ENCODE results near the gene GPC5. TPM values are rescaled to one million over a fixed set of nuclear protein-coding genes. Genes with fewer than 3 reads are reported as not detected.

Gene GPC5
- total and polyA plus RNA-seq, 2 of the 8 experiments (the other 6 are each of a cell fraction or from before 2014, with no cell fraction given) = 0.20 to 0.39 TPM

DNA sequence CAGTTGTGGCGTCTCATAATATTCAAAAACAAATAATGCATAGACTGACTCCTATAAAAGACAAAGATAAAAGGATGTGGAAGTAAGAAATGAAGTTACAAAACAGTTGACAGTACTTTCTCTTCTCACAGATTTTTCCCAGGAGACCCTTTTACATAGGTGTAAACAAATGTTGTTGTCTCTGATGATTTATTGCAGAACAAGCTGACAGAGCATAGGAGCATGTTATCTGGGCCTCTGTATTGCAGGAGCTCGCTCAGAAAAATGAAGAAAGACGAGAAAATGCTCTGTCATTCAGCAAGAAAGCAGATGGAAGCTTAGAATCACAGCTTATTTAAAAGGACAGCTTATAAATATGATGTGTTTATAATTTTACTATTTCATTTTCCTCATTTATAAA, 1474.6 kb downstream of the GPC5 start:
- H3K56ac ChIP-seq (replicated peaks; ENCODE audit: insufficient read length, low read depth, low read length) = no peak overlapping the region
- no peak overlapping the region for H2BK15ac ChIP-seq (ENCODE audit: low read length)
- no peak overlapping the region for H2BK12ac ChIP-seq (ENCODE audit: low read depth, low read length)
- H3K23me2 ChIP-seq (ENCODE audit: low read depth, low read length) = no peaks in the 10 kb centered on the region
- H4K5ac ChIP-seq (ENCODE audit: insufficient read length, low read depth, low read length) = no peak overlapping the region
- H2AK5ac ChIP-seq (ENCODE audit: low read depth, low read length) = no peak overlapping the region
- H3K4me3 ChIP-seq (ENCODE audit: extremely low read depth in 1 of 4, insufficient read depth in 2 of 4, low read depth in 3 of 4, low read length in 4 of 4) = no peak overlapping the region
- H2BK5ac ChIP-seq (ENCODE audit: low read depth, low read length) = no peak overlapping the region
- H4K8ac ChIP-seq (ENCODE audit: extremely low read depth, insufficient read depth, low read length) = no peak overlapping the region
- no peak overlapping the region for H2BK120ac ChIP-seq (replicated peaks; ENCODE audit: low read depth, low read length)
- no peak overlapping the region for H3K18ac ChIP-seq (ENCODE audit: extremely low read depth, low read length)
- ChIA-PET POLR2A (ENCODE audit: partially characterized antibody) (no interaction called here), CTCF (ENCODE audit: partially characterized antibody) (interaction anchor here (0.8 kb wide), 1 partner anchor 132 kb away, joined by 3 read pairs; no protein-coding TSS in a partner anchor)
- no peaks in the 10 kb centered on the region for H3K9me3 ChIP-seq (ENCODE audit: insufficient read depth in 2 of 2, low read depth in 1 of 2, low read length in 1 of 2)
- no peaks in the 10 kb centered on the region for H3K4me1 ChIP-seq (replicated peaks in 1 of 4; ENCODE audit: control insufficient read depth in 3 of 4, insufficient read depth in 4 of 4, low read length in 3 of 4)
- H3K14ac ChIP-seq (ENCODE audit: insufficient read length) = no peak overlapping the region
- no peak overlapping the region for H3K23ac ChIP-seq (ENCODE audit: insufficient read length)
- no peaks in the 10 kb centered on the region for H3K36me3 ChIP-seq (ENCODE audit: control insufficient read depth in 2 of 4, insufficient read depth in 4 of 4, low read length in 3 of 4)
- FAIRE-seq (no peak), DNase-seq (ENCODE audit: low read depth in 1 of 2, low spot score in 2 of 2) (no peak)
- no peaks in the 10 kb centered on the region for H3K27me3 ChIP-seq (replicated peaks in 1 of 4; ENCODE audit: control insufficient read depth in 3 of 4, extremely low read depth in 1 of 4, insufficient read depth in 3 of 4, low read length in 3 of 4)
- no peak overlapping the region for H2AFZ ChIP-seq (ENCODE audit: low read length)
- no peak overlapping the region for H3K27ac ChIP-seq (ENCODE audit: low read depth, low read length)
- no peak overlapping the region for H4K91ac ChIP-seq (replicated peaks; ENCODE audit: insufficient read length, low read length)
- no peak overlapping the region for H3K9ac ChIP-seq (replicated peaks in 1 of 4; ENCODE audit: extremely low read depth in 1 of 4, low read depth in 3 of 4, low read length in 3 of 4)
- no peaks in the 10 kb centered on the region for H3K79me1 ChIP-seq (ENCODE audit: low read depth, low read length)
- WGBS, 2 experiments (ENCODE audit: extremely low coverage in 1 of 2, insufficient coverage in 1 of 2, insufficient read length in 1 of 2, insufficient replicate concordance in 2 of 2, low coverage in 1 of 2, low lambda C conversion rate in 2 of 2, missing lambda C conversion rate in 1 of 2) = 86% methylated on average over 3 of the region's 3 CpGs; no CpG with 5 or more reads in 1 of the 2 experiments
- H3K4me2 ChIP-seq (ENCODE audit: insufficient read depth in 1 of 2, low read depth in 2 of 2, low read length in 2 of 2) = no peak overlapping the region
- H2BK20ac ChIP-seq (ENCODE audit: low read length) = no peak overlapping the region
- no peak overlapping the region for H3K4ac ChIP-seq (replicated peaks; ENCODE audit: insufficient read length, low read depth, low read length)
- no peak for TF ChIP-seq RXRA (IDR thresholded peaks at IDR 0.05; ENCODE audit: insufficient read depth, low read depth, low read length)
- TF ChIP-seq HDAC6 (IDR thresholded peaks at IDR 0.05; ENCODE audit: low read depth, low read length) = no peak
- TF ChIP-seq CHD2 (IDR thresholded peaks at IDR 0.05; ENCODE audit: low read length) = no peak
- TF ChIP-seq SRF (IDR thresholded peaks at IDR 0.05; ENCODE audit: low read depth, low read length) = no peak
- no peak for TF ChIP-seq KDM4A (IDR thresholded peaks at IDR 0.05; ENCODE audit: low read depth, low read length, severe bottlenecking)
- no peak for TF ChIP-seq CBX5 (IDR thresholded peaks at IDR 0.05; ENCODE audit: low read depth, low read length)
- no peak for TF ChIP-seq EZH2 (IDR thresholded peaks at IDR 0.05; ENCODE audit: low read depth, low read length, severe bottlenecking)
- no peak for TF ChIP-seq GTF2F1 (IDR thresholded peaks at IDR 0.05; ENCODE audit: borderline replicate concordance, low read depth, low read length)
- no peak for TF ChIP-seq BACH1 (IDR thresholded peaks at IDR 0.05; ENCODE audit: low read length)
- TF ChIP-seq RFX5 (IDR thresholded peaks at IDR 0.05; ENCODE audit: borderline replicate concordance, low read depth, low read length) = no peak
- no peak for TF ChIP-seq KDM1A (IDR thresholded peaks at IDR 0.05; ENCODE audit: borderline replicate concordance, low read length)
- no peak for TF ChIP-seq EP300 (IDR thresholded peaks at IDR 0.05; ENCODE audit: borderline replicate concordance in 1 of 2, low read depth in 2 of 2, low read length in 2 of 2)
- no peak for TF ChIP-seq TAF1 (IDR thresholded peaks at IDR 0.05; ENCODE audit: low read depth, low read length)
- no peaks in the 10 kb centered on the region for H4K20me1 ChIP-seq (replicated peaks in 1 of 2; ENCODE audit: control insufficient read depth in 1 of 2, insufficient read depth in 2 of 2, low read length in 2 of 2)
- H3K79me2 ChIP-seq (ENCODE audit: control insufficient read depth in 1 of 2, insufficient read depth in 2 of 2, low read length in 2 of 2) = no peaks in the 10 kb centered on the region

Data from H1 (cell line).